Testis (tissue), 3 donors: ENCODE measurements around the gene PSMB7. TPM values are rescaled to one million over a fixed set of nuclear protein-coding genes. Genes with fewer than 3 reads are reported as not detected.

Source experiments
- DNase-seq: peaks from one replicate; pipeline ENCODE4 v3.0.0-alpha.2; 2019
- H3K27ac ChIP-seq, 2 donors: fragments of 200-600 bp; sonication (generic); one replicate each; pipeline ENCODE4 v1.5.1; 2019
- H3K27me3 ChIP-seq: fragments of 200-600 bp; sonication (generic); one replicate; pipeline ENCODE4 v1.5.1; 2019
- H3K36me3 ChIP-seq: fragments of 200-600 bp; sonication (generic); one replicate; pipeline ENCODE4 v1.5.1; 2017; ENCODE audit warnings: low read depth; ENCODE audit errors: missing control alignments
- H3K4me1 ChIP-seq: fragments of 200-600 bp; sonication (generic); one replicate; pipeline ENCODE4 v1.5.1; 2019
- H3K4me3 ChIP-seq, 2 donors: fragments of 200-600 bp; sonication (generic); one replicate each; pipeline ENCODE4 v1.5.1; 2017 to 2019
- H3K9me3 ChIP-seq: fragments of 200-600 bp; sonication (generic); one replicate; pipeline ENCODE4 v1.5.1; 2017
- POLR2A ChIP-seq: fragments of 450-650 bp; IDR thresholded peaks from one replicate; pipeline ENCODE4 v1.6.1; 2017; ENCODE audit warnings: antibody characterized with exemption, mild to moderate bottlenecking, moderate library complexity
- WGBS, 2 donors: methylation state at CpG; one replicate each; pipeline ENCODE4 v1.1.5; 2018; 5-methylcytosine and 5-hydroxymethylcytosine counted together
- intact Hi-C: fragments of 100-400 bp; cut with DNase I; formaldehyde crosslinking; loops from one replicate; pipeline ENCODE4 v1.15.1; 2023; ENCODE audit warnings: low total_unique reads
- polyA plus RNA-seq: library from polyadenylated mRNA; stranded (reverse); fragments of 350-450 nt; fragmentation: Illumina TruSeq; extraction: RNeasy Lipid Tissue Mini Kit (QIAGEN cat#74804); gene quantifications from one replicate; pipeline ENCODE4 v1.2.3, GENCODE V29; 2014; ENCODE audit warnings: low read depth, low replicate concordance; ENCODE audit not compliant: insufficient read depth
- total RNA-seq, 2 donors: library from RNA; depleted of rRNA; stranded (reverse); fragments of >200 nt; gene quantifications; one replicate each; pipeline ENCODE4 v1.2.3, GENCODE V29; 2016
- TF ChIP-seq, protein P1 (sequence below), 3 experiments: fragments of 450-650 bp in 2 of 3; fragments of 200-600 bp in 1 of 3; sonication (generic) in 1 of 3; IDR thresholded peaks; one replicate each; pipeline ENCODE4 v1.5.1; 2016 to 2019; ENCODE audit warnings: antibody characterized with exemption in 3 of 3, mild to moderate bottlenecking in 2 of 3, moderate library complexity in 1 of 3

The PSMB7 gene
- total and polyA plus RNA-seq, 3 donors from 2014 or later = 156 to 310 (median 188) TPM

DNA sequence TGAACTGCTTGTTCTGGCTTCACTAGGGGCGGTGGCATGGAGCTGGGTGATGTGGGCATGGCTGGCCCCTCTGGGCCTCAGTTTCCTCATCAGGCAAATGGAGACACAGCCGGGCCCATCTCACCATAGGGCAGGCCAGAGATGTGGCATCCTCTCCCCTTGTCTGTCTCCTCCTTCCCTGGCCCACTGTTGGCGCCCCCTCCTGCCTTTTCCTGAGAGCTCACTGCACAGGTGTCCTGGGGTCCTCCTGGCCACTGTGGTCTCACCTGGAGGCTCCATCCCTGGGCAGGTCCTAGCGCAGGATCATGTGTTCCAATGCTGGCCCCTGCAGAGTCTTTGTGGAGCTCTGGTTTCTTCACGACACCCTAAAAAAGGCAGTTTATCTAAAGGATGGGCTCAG is 104.0 kb downstream of the PSMB7 start:
- Histone ChIP-seq H3K27ac (no peak overlapping the region), H3K4me3 (no peak overlapping the region), H3K27me3 (no peaks in the 10 kb centered on the region), H3K4me1 (no peaks in the 10 kb centered on the region), H3K36me3 (no peaks in the 10 kb centered on the region), H3K9me3 (no peaks in the 10 kb centered on the region)
- TF ChIP-seq, protein P1, sequence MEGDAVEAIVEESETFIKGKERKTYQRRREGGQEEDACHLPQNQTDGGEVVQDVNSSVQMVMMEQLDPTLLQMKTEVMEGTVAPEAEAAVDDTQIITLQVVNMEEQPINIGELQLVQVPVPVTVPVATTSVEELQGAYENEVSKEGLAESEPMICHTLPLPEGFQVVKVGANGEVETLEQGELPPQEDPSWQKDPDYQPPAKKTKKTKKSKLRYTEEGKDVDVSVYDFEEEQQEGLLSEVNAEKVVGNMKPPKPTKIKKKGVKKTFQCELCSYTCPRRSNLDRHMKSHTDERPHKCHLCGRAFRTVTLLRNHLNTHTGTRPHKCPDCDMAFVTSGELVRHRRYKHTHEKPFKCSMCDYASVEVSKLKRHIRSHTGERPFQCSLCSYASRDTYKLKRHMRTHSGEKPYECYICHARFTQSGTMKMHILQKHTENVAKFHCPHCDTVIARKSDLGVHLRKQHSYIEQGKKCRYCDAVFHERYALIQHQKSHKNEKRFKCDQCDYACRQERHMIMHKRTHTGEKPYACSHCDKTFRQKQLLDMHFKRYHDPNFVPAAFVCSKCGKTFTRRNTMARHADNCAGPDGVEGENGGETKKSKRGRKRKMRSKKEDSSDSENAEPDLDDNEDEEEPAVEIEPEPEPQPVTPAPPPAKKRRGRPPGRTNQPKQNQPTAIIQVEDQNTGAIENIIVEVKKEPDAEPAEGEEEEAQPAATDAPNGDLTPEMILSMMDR (IDR thresholded peaks at IDR 0.05) = no peak
- TF ChIP-seq POLR2A = no peak
- intact Hi-C loops = no loop called here
- no peak for DNase-seq
- 95 to 97% methylated on average over 5 of the region's 5 CpGs for WGBS, 2 donors

DNA sequence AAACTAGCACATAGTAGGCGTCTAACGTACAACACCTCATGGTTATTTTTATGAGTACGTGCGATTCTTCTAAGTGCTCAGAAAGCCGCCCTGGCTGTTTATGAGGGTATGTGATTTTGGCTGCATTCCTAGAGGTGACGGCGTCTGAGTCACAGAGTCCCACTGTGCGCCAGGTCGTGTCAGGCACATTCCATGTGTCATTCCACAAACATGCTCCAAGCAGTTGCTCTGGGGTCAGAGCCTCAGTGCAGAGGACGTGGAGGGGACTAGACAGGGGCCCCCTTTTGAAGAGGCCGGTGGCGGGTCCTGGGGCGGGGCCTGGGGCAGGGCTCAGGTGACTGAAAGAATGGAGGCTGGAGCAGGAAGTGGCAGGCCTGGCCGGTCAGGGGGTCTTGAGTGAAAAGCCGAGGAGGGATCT is 105.6 kb downstream of the PSMB7 start:
- Histone ChIP-seq H3K9me3 (no peaks in the 10 kb centered on the region), H3K36me3 (no peaks in the 10 kb centered on the region)

DNA sequence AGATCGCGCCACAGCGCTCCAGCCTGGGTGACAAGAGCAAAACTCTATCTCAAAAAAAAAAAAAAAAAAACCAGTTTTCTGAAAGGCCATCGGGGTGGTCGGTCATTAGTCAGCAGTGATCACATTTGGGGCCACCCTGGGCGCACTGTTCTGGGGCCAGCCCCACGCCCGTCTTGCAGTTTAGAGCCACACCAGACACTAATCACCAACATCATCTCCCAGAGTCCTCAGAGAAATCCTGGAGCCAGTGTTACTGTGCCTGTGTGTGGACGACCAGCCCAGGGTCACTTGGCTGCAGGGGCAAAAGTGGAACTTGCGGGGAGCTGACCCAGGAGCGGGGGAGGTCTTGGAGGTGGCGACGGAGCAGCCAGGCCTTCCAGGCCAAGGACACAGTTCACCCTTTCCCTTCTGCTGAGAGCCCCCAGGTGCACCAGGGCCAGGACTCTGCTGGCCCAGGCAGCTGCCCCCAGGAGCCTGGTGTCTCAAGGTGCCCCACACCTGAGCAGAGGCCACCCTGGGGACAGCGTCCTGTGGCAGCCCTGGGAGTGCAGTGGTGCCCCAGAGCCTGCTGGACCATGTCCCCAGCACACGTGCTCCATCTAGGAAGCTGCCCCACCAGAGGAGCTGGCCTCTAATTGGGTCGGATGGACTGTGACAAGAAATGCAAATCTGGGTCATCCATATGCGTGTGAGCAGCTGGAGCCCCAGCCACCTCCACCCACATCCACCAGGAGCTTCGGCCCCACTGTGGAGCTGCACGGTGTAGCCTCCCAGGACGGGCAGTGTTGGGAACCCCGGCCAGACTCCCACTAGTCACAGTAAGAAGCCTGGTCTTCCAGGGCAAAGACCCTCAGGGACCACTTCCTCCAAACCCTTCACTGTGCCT is 106.4 kb downstream of the PSMB7 start:
- TF ChIP-seq, protein P1 (IDR thresholded peaks at IDR 0.05) = no peak
- TF ChIP-seq POLR2A = no peak
- WGBS, 2 donors = 83 to 95% methylated on average over 12 to 21 of the region's 21 CpGs
- Histone ChIP-seq H3K27ac (no peak overlapping the region), H3K9me3 (no peaks in the 10 kb centered on the region), H3K27me3 (no peaks in the 10 kb centered on the region), H3K4me3 (no peak overlapping the region), H3K36me3 (no peaks in the 10 kb centered on the region), H3K4me1 (no peaks in the 10 kb centered on the region)
- intact Hi-C loops = no loop called here
- DNase-seq = no peak

More for the DNA sequence above, 105.6 kb downstream of the PSMB7 start:
- Histone ChIP-seq H3K4me3 (no peak overlapping the region), H3K27ac (no peak overlapping the region), H3K27me3 (no peaks in the 10 kb centered on the region), H3K4me1 (no peaks in the 10 kb centered on the region)
- intact Hi-C loops = no loop called here
- 88 to 92% methylated on average over 15 of the region's 15 CpGs for WGBS, 2 donors
- no peak for DNase-seq
- TF ChIP-seq POLR2A = no peak
- TF ChIP-seq, protein P1 (IDR thresholded peaks at IDR 0.05) = no peak

DNA sequence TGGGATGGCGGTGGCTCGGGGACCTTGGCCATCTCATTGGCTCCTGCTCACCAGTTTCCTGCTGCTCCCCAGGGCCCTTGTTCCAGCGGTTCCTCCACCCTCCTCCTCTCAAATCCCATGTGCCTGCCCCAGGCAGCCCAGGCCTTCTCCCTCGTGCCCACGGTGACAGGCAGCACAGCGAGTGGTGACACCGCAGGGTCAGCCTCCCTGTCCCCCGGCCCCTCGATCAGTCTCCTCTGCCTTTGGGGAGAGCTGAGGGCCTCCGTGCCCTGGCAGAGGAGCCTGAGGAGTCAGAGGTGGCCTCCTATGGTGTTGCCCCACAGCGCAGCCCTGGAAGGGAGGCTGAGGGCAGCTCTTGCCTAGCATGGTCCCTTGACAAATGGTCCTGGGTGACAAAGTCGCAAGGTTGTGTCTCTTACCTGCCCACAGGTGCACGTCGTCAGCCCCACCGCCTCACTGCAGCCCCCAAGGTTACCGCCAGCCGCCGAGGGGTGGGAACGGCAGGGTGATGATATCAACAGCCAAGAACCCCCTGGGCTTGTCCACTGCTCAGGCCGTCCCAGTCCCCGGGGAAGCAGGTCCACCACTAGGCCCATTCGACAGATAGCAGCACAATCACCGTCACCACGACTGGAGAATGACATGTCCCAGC is 107.7 kb downstream of the PSMB7 start:
- H3K4me3 ChIP-seq = no peak overlapping the region
- no peaks in the 10 kb centered on the region for H3K9me3 ChIP-seq
- intact Hi-C loops = no loop called here
- 89 to 90% methylated on average over 15 to 24 of the region's 24 CpGs for WGBS, 2 donors
- H3K36me3 ChIP-seq = no peaks in the 10 kb centered on the region
- H3K27me3 ChIP-seq = no peaks in the 10 kb centered on the region
- no peak overlapping the region for H3K27ac ChIP-seq
- no peaks in the 10 kb centered on the region for H3K4me1 ChIP-seq
- no peak for TF ChIP-seq POLR2A
- TF ChIP-seq, protein P1 (IDR thresholded peaks at IDR 0.05) = no peak
- DNase-seq = no peak
